Measurements from ENCODE around the gene ADAMTS7.
"Not testable (repeated sequence)": the region's sequence is repeated elsewhere in the genome, so short reads cannot be mapped to it uniquely, and the experiment has no call there.

The ADAMTS7 gene

DNA sequence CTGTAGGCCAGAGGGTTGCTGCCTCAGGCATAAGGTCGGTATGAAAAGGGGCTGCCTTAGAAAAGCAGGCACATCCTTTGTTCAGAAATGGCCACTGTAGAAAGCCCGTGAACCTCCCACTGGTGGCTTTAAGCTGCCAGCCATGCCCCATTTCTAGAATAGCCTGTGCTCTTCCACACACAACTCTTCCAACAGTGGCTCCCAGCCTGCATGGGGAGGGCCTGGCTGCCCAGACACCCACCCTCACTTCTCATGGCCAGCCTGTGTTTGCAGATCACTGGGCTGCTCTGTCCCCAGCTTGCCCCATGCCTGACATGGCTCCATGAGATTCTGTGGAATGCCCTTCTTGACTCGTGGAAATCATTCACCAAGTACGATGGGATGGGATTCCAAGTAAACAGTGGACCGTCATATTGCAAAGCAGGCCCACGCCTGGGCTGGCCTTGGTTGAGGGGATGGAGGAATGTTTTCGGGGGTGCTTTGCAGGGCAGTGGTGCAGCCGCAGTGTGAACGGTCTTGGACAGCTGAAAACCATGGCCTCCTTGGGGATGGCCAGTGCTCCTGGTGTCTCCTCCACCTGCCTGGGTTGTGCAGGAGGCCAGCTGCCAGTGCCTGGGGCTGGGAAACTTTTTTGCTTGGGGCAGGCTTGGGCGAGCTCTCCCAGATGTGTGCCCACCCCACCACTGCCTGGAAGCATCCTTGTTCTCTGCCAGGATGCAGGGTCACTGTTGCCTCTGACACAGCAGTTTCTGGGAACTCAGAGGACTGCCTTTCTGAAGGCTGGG lies 57.3 kb downstream of the ADAMTS7 start:
- not testable (repeated sequence) for DNase-seq (ENCODE audit: low read depth in 2 of 2)

DNA sequence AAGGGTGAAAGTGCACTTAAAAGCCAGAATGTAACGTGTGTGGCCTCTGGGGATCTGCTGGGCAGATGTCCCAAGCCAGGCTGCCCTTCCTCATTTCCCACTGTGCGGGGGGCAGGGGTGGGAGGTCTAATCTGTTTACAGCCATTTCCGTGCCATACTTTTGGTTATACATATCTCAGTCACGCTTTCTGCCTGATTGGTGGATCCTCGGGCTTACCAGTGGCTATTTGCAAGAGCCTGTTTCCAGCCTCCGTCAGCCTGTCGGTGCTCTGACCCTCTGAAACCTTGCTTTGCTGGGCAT lies 58.0 kb downstream of the ADAMTS7 start:
- DNase-seq (ENCODE audit: low read depth in 2 of 2), result not testable (repeated sequence)

DNA sequence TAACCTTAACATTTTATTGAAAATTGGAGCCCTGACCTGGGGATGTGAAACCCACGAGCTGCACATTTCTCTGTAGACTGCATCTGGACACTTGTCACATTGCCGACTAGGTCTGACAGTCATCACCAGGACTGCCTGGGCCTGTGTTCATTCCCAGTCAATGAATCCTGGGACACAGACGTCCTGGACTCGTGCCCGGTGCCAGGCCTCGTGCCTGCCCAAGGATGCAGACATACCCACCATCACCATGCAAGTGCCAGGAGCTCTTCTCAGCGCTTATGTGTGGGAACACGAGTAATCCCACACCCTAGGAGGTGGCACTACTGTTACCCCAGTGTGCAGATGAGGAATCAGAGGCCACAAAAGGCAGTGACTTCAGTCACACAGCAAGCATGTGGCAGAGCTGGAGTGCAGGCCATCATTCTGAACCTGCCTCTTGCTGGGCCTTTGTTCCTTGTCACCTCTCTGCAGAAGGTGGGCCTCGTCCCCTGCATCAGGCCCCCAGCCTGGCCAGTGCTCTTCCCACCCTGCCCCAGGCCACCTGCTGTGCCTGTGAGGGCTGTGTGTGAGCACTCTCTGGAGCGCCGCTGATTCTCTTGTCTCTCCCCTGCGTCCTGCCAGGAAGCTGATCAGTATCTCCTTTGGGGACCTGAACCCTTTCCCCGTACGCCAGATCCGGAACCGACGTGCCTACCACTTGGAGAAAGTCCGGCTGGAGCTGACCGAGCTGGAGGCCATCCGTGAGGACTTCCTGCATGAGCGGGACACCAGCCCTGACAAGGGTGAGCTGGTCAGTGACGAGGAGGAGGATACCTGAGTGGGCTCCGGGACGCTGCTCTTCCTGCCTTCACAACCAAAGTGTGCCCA lies 58.5 kb downstream of the ADAMTS7 start:
- no peak for DNase-seq (ENCODE audit: low read depth in 2 of 2)

DNA sequence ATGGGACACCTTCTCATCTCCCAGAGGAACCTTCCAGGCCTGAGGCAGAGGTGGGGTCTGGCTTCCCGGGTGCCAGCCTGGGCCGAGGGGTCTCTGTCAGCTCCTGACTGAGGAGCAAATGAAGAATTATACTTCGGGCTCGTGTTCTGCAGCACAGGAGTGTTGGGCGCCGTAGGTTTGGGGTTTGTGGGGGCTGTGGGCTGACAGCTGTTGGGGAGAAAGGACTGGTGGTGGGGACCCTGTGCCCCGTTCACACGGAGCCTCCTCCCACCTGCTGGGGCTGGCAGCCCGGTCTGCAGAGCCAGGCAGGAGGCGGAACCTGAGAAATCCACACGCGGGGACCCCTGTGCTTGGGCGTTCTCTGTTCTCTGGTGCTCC lies 59.7 kb downstream of the ADAMTS7 start:
- DNase-seq (ENCODE audit: low read depth in 2 of 2), result no peak

DNA sequence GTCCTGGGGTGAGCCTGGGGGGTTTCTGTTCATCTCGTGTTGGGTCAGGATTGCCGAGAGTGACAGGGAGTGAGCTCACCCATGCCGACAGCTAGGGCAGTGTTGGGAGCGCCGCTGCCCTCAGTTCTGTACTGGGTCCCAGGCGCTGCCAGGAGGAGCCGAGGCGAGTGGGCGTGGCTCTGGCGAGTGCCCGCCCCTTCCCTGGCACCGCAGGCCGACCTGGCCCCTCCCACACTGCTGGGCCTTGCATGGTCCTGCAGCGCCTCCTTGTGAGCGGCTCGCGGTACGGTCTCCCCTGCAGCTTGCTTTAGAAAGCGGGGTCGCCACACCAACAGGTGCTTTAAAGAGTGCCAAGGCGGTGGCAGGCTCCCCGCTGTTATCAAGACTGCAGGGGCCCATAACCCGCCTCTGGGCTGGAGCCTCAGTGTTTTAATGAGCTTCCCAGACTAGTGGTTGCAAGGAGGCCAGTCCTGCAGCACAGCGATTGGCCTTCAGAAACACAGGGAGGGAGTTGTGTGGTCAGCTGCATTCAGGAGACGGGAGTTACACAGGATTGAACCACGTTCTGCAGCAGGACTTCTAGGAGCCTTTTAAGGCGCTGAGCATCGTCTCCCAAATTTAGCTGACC lies 60.2 kb downstream of the ADAMTS7 start:
- peak; percentile 79 to 81 for DNase-seq (ENCODE audit: low read depth in 2 of 2)

DNA sequence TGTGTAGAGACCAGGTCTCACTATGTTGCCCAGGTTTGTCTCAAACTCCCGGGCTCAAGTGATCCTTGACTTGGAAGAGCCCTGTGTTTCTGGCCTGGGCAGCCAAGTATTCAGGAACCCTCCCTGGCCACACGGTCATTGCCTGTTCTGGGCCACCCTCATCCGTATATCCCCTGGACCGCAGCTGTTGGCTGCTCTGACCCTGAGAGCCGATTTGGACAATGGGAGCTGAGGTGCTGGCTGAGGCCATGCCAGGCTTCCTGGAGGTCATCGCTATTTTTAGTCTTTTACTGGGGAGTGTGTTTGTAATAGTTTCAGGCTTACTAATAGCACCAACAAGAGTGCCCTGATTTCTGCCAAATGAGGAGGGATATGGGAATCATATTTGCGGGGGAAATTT lies 60.7 kb downstream of the ADAMTS7 start:
- no peak for DNase-seq (ENCODE audit: low read depth in 2 of 2)

DNA sequence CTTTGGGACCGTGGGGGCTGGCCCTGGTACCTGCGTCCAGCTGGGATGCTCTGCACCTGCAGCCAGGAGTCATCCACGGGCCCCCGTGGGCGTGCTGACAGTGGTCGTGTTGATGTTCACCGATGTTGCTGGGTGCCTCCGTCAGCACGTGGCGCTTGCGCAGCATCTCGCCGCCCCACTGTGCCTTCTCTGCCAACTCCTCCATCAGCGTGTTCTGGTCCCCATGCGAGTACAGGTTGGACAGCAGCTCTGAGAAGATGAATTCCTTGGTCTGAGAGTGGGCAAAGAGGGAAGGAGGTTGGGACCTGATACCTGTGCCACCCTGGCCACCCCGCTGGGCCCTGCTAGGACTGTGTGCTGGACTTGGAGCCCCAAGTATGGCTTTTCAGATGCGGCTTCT lies 61.4 kb downstream of the ADAMTS7 start:
- no peak for DNase-seq (ENCODE audit: low read depth in 2 of 2)

DNA sequence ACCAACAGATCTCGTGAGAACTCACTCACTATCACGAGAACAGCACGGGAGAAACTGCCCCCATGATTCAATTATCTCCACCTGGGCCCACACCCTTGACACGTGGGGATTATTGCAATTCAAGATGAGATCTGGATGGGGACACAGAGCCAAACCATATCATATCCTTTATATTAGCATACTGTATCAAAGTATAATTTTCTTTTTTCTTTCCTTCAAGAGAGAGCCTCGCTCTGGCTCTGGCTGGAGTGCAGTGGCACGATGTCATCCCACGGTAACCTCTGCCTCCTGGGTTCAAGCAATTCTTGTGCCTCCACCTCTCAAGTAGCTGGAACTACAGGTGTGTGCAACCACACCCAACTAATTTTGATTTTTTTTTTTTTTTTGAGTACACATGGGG lies 63.4 kb downstream of the ADAMTS7 start:
- not testable (repeated sequence) for DNase-seq (ENCODE audit: low read depth in 2 of 2)

DNA sequence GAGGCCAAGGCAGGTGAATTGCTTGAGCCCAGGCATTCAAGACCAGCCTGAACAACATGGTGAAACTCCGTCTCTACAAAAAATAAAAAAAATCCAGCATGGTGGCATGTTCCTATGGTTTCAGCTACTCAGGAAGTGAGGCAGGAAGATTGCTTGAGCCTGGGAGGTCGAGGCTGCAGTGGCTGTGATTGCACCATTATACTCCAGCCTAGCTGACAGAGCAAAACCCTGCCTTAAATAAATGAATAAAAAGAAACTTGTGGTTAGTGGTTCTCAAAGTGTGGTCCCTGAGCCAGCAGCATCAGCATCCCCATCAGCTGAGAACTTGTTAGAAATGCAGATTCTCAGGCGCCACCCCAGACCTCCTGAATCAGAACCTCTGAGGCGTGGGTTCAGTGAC lies 69.6 kb downstream of the ADAMTS7 start:
- not testable (repeated sequence) for DNase-seq (ENCODE audit: low read depth in 2 of 2)

DNA sequence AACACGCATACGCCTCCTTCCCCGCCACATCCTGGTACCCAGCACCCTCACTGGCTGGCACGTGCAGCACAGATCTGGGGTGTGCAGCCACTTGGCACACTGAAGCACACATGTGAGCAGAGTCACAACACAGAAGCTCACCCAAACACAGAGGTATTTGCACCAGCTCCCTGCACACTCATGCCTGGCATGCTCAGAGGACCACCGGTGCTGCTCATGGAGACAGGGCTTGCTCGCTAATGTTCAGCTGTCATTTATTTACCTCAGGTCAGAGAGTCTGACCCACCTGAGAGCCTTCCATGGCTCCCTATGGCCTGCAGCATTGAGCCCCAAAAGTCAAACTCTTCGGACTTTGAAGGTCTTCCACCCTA lies 70.4 kb downstream of the ADAMTS7 start:
- no peak for DNase-seq (ENCODE audit: low read depth in 2 of 2)

DNA sequence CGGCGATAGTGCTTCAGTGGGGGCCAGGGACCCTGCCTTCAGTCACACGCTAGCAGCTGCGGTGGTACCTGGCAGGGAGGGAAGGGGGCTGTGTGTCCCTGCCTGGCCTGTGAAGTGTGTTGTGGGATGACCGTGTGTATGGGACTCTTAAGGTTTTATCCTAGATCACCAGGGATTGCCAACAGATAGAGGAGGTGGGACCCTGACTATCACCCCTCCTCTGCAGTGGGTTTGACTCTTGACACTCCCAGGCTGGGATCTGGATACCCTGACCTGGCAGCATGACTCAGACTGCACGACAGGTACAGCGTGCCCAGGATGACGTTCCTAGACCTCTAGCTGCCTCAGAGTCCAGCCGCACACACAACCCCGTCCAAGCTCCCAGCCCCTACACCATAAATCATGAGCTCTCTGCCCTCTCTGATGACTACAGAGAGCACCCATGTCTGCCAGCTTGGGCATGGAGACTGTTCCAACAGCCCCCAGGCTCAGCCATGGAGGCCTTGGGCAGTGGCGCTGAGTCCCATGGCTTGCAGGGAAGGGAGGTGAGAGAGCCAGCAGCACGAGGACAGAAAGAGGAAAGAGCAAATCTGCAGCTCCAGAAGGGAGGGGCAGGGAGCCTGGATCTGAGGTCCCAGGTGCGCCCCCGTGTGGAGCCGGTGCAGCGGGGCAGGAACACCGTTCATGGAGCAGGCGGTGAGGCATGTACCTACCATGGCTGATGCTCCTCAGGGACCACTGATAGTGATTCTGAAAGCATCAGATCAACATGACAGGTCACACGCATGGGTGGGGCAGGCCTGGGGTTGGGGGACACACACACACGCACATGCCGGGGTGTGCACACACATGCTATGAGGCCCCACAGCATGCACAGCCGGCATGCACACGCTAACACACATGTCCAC lies 71.0 kb downstream of the ADAMTS7 start:
- DNase-seq (ENCODE audit: low read depth in 2 of 2), result no peak

DNA sequence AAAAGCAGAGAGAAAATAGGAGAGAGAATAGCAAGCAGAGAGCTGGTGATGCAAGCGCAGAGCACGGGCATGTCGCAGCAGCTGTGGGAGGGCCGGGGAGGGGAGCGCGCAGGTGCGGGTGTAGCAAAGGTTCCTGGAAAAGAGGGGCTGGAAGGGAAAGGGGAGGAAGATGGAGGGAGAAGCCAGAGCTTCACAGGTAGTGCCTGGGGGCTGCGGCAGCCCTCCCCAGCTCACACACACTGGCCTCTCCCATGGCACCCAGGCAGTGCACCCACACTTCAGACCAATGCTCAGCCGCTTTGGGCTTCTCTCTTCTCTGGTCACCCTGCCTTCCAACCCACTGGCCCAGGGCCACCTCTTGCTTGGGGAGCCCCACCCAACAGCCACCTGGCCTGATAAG lies 72.1 kb downstream of the ADAMTS7 start:
- DNase-seq (ENCODE audit: low read depth in 2 of 2), result no peak

DNA sequence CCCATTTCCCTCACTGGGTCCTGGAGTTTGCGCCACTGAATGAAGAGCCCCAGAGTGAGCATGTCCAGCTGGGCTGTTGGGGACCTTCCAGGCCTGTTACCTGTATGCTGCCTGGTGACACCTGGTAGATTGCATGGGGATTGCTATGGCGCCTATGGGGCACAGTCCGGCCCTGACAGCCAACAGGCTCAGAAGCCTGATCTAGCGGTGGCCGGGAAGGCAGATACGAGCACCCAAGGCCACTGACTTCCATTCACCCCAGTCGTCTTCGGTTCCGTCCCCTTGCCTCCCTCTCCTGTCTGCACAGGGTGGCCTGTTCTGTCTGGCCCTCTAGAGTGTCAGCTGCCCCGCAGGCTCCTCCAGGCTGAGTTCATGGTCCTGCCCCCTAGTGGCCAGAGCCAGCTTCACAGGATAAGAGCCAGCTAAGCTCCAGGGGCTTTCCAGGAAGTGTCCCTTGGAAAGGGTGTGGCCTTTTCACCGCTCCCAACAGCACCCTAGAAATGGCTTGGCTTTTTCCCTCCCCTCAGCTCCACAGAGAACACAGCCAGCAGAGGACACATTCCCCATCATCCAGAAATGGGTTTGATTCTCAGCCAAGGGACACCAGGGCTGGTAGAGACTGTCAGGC lies 73.2 kb downstream of the ADAMTS7 start:
- not testable (repeated sequence) for DNase-seq (ENCODE audit: low read depth in 2 of 2)

DNA sequence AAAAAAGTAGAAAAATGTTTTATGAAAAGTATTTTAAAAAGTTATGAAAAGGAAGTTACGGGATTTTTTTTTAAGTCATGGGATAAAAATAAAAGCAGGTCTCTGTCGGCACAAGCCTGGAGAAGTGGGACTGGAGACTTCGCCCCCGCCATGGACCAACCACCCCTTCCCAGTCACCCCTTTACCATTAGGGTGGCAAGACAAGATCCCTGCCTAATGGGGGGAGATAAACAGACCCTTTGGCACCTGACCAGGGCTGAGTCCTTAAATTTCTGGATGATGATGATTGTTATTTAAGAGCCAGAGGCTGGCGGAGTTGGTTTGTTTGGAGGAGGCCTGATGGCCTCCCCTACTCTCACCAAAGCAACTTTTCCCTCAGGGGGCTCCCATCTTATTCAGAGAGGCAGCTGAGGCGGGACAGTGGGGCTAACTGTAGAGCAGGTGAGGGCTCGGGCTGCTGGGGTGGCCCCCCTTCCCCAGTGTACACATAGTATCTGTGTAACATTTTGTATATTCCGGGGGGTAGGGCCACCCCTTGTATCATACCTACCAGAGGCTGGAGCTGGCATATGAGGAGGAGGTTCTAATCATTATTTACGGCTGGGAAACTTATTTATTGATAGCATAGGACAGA lies 74.0 kb downstream of the ADAMTS7 start:
- DNase-seq (ENCODE audit: low read depth in 2 of 2), result no peak

DNA sequence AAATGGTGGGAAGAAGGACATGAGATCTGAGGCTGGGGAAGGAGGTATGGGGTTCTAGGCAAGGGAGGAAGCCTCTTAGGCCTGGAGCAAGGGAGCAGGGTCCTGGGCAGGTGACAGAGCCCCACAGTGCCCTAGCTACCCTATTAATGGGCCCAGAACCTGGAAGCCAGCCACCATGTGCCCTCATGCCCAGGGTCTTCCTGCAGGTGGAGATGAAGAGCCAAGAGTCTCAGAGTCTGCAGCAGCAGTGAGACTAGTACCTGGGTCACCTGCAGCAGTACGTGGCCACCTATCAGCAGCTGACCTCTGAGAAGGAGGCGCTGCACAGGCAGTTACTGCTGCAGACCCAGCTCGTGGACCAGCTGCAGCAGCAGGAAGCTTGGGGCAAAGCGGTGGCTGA lies 75.0 kb downstream of the ADAMTS7 start:
- not testable (repeated sequence) for DNase-seq (ENCODE audit: low read depth in 2 of 2)

DNA sequence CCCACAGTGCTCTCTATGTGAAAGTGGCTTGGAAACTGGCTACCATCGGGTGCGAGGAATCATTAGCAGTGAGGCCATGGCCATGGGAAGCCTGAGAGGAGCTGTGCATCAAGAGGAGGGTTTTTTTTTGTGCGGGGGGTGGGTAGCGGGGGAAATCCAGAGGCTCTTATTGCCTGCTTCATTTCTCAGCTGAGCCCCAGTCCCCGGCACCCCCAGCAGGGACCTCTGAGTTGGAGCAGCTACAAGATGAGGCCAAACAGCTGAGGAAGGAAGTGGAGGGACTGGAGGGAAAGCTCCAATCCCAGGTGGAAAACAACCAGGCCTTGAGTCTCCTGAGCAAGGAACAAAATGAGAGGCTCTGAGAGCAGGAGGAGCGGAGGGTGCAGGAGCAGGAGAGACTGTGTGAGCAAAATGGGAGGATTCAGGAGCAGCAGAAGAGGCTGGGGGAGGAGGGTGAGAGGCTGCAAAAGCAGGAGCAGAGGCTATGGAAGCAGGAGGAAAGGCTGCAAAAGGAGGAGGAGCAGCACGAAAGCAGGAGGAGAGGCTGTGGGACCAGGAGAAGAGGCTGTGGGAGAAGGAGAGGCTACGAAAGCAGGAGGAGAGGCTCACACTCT lies 76.7 kb downstream of the ADAMTS7 start:
- no peak for DNase-seq (ENCODE audit: low read depth in 2 of 2)

DNA sequence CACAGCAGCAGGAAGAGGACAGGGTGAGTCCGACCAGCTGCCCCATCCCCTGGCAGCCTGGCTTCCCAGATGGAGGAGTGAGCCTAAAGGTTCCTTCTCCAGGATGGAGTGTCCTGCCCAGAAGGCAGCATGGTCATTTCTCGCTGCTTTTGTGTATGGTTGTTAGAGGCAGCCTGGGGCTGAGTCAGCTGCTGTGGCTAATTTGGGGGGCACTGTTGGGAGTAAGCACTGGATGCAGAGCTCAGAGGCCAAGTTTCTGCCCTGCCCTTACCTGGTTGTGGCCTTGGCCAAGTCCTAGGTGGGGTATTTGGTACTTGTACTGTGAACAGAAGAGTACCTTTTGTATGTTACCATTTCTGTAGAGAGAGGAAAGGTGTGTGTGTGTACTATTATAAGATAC lies 78.6 kb downstream of the ADAMTS7 start:
- DNase-seq (ENCODE audit: low read depth in 2 of 2), result no peak

DNA sequence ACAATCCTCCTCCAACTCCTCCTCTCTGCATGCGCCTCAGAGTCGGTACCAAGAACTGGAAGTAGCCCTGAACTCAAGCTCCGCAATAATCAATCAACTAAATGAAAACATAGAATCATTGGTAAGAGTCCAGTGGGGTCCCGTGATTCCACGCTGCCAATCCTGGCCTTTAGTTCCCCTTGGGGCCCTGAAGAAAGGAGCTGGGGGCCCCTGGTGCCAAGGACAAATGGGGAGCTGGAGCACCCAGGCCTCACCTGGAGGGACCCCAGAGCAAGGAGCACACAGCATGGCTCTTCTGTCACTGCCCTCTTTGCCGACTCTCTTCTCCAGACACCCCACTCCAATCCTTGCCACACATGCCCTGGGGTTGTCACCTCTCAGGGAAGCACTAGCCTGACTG lies 80.3 kb downstream of the ADAMTS7 start:
- no peak for DNase-seq (ENCODE audit: low read depth in 2 of 2)

DNA sequence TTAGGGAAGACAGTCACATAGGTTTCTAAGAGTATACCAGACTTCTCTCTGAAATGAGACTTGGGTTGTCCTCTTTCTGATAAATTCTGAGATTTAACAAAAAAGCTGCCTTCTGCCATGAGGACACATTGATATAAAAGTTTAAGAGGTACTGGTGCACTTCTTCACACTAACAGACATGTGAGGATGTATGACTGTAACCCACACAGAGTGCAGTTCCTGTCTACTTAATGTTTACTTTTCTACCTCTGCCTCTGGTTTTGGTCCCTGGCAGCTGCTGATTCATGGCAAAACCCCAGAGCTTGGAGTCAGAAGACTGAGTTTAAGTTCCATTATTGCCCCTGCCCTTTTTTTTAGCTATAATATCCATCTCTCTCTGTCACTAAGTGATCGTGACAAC lies 82.8 kb downstream of the ADAMTS7 start:
- DNase-seq (ENCODE audit: low read depth in 2 of 2), result not testable (repeated sequence)

DNA sequence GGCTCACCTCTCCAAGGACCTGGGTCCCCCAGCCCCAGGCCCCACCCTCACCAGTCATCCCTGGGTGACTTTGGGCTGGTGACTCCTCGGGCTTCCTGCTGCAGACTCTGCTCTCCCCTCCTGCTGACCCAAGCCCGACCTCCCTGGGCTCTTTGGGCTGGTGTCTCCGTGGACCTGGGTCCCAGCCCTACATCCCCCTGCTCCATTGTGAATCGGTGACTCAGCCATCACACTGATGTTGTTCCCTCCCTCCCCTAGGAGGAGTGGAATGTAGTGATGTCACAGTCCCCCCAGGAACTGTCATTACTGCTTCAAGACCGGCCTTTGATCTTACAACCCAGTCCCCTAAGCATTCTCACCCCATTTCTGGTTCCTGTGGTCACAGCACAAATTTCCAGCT lies 83.7 kb downstream of the ADAMTS7 start:
- DNase-seq (ENCODE audit: low read depth in 2 of 2), result no peak

Data from stimulated activated CD8-positive, alpha-beta memory T cell treated with anti-CD3 and anti-CD28 coated beads, Interleukin-7, amount 100 ng/mL, for 4 hours (primary cell).